ENCODE data around the gene ZP4. TPM values are rescaled to one million over a fixed set of nuclear protein-coding genes. Genes with fewer than 3 reads are reported as not detected.

Gene ZP4
- total RNA-seq, 1 donor from 2014 or later, result not detected

- no peak overlapping the region for H3K27ac ChIP-seq (ENCODE audit: low read depth, low read length)
- H3K9ac ChIP-seq (ENCODE audit: low read depth in 1 of 3, low read length in 3 of 3), result no peak overlapping the region
- no peak overlapping the region for H3K4me3 ChIP-seq (ENCODE audit: low read length in 3 of 3)
- no peaks in the 10 kb centered on the region for H3K9me3 ChIP-seq (ENCODE audit: control insufficient read depth in 3 of 3, low read length in 3 of 3)
- H3K36me3 ChIP-seq (ENCODE audit: control insufficient read depth in 3 of 3, insufficient read depth in 3 of 3, low read length in 3 of 3), result no peaks in the 10 kb centered on the region
- H3K4me1 ChIP-seq (ENCODE audit: control insufficient read depth in 3 of 3, insufficient read depth in 3 of 3, low read length in 3 of 3), result no peaks in the 10 kb centered on the region
- no peaks in the 10 kb centered on the region for H3K27me3 ChIP-seq (ENCODE audit: control insufficient read depth in 3 of 3, insufficient read depth in 3 of 3, low read length in 3 of 3)
Observed at GRCh38 chr1:237903961-237904360, 13.2 kb upstream of the ZP4 start.

- Histone ChIP-seq H3K4me1 (ENCODE audit: control insufficient read depth in 3 of 3, insufficient read depth in 3 of 3, low read length in 3 of 3) (no peaks in the 10 kb centered on the region), H3K36me3 (ENCODE audit: control insufficient read depth in 3 of 3, insufficient read depth in 3 of 3, low read length in 3 of 3) (no peaks in the 10 kb centered on the region), H3K27ac (ENCODE audit: low read depth, low read length) (no peak overlapping the region), H3K9me3 (ENCODE audit: control insufficient read depth in 3 of 3, low read length in 3 of 3) (no peaks in the 10 kb centered on the region), H3K27me3 (ENCODE audit: control insufficient read depth in 3 of 3, insufficient read depth in 3 of 3, low read length in 3 of 3) (no peaks in the 10 kb centered on the region), H3K4me3 (ENCODE audit: low read length in 3 of 3) (no peak overlapping the region), H3K9ac (ENCODE audit: low read depth in 1 of 3, low read length in 3 of 3) (no peak overlapping the region)
Observed at GRCh38 chr1:237902960-237903743, 12.4 kb upstream of the ZP4 start.

GRCh38 chr1:237901299-237901934 lies 10.7 kb upstream of the ZP4 start:
- Histone ChIP-seq H3K9me3 (ENCODE audit: control insufficient read depth in 3 of 3, low read length in 3 of 3) (no peaks in the 10 kb centered on the region), H3K9ac (ENCODE audit: low read depth in 1 of 3, low read length in 3 of 3) (no peak overlapping the region), H3K27ac (ENCODE audit: low read depth, low read length) (no peak overlapping the region), H3K4me1 (ENCODE audit: control insufficient read depth in 3 of 3, insufficient read depth in 3 of 3, low read length in 3 of 3) (no peaks in the 10 kb centered on the region), H3K4me3 (ENCODE audit: low read length in 3 of 3) (no peak overlapping the region), H3K27me3 (ENCODE audit: control insufficient read depth in 3 of 3, insufficient read depth in 3 of 3, low read length in 3 of 3) (no peaks in the 10 kb centered on the region), H3K36me3 (ENCODE audit: control insufficient read depth in 3 of 3, insufficient read depth in 3 of 3, low read length in 3 of 3) (no peaks in the 10 kb centered on the region)

- Histone ChIP-seq H3K9ac (ENCODE audit: low read depth in 1 of 3, low read length in 3 of 3) (no peak overlapping the region), H3K36me3 (ENCODE audit: control insufficient read depth in 3 of 3, insufficient read depth in 3 of 3, low read length in 3 of 3) (no peaks in the 10 kb centered on the region), H3K4me1 (ENCODE audit: control insufficient read depth in 3 of 3, insufficient read depth in 3 of 3, low read length in 3 of 3) (no peaks in the 10 kb centered on the region), H3K27me3 (ENCODE audit: control insufficient read depth in 3 of 3, insufficient read depth in 3 of 3, low read length in 3 of 3) (no peaks in the 10 kb centered on the region), H3K9me3 (ENCODE audit: control insufficient read depth in 3 of 3, low read length in 3 of 3) (no peaks in the 10 kb centered on the region), H3K27ac (ENCODE audit: low read depth, low read length) (no peak overlapping the region), H3K4me3 (ENCODE audit: low read length in 3 of 3) (no peak overlapping the region)
Observed at GRCh38 chr1:237895630-237896029, 4.9 kb upstream of the ZP4 start.

- Histone ChIP-seq H3K27me3 (ENCODE audit: control insufficient read depth in 3 of 3, insufficient read depth in 3 of 3, low read length in 3 of 3) (no peaks in the 10 kb centered on the region), H3K36me3 (ENCODE audit: control insufficient read depth in 3 of 3, insufficient read depth in 3 of 3, low read length in 3 of 3) (no peaks in the 10 kb centered on the region), H3K4me1 (ENCODE audit: control insufficient read depth in 3 of 3, insufficient read depth in 3 of 3, low read length in 3 of 3) (no peaks in the 10 kb centered on the region), H3K9me3 (ENCODE audit: control insufficient read depth in 3 of 3, low read length in 3 of 3) (no peaks in the 10 kb centered on the region), H3K27ac (ENCODE audit: low read depth, low read length) (no peak overlapping the region), H3K4me3 (ENCODE audit: low read length in 3 of 3) (no peak overlapping the region), H3K9ac (ENCODE audit: low read depth in 1 of 3, low read length in 3 of 3) (no peak overlapping the region)
Observed at GRCh38 chr1:237894131-237894530, 3.4 kb upstream of the ZP4 start.

- Histone ChIP-seq H3K9me3 (ENCODE audit: control insufficient read depth in 3 of 3, low read length in 3 of 3) (peaks cover 0 to 3% (median 0%) of the 10 kb centered on the region in 3 donors), H3K27ac (ENCODE audit: low read depth, low read length) (no peak overlapping the region), H3K4me3 (ENCODE audit: low read length in 3 of 3) (no peak overlapping the region), H3K27me3 (ENCODE audit: control insufficient read depth in 3 of 3, insufficient read depth in 3 of 3, low read length in 3 of 3) (no peaks in the 10 kb centered on the region), H3K36me3 (ENCODE audit: control insufficient read depth in 3 of 3, insufficient read depth in 3 of 3, low read length in 3 of 3) (no peaks in the 10 kb centered on the region), H3K4me1 (ENCODE audit: control insufficient read depth in 3 of 3, insufficient read depth in 3 of 3, low read length in 3 of 3) (no peaks in the 10 kb centered on the region), H3K9ac (ENCODE audit: low read depth in 1 of 3, low read length in 3 of 3) (no peak overlapping the region)
Observed at GRCh38 chr1:237891979-237892378, 1.3 kb upstream of the ZP4 start.

- no peaks in the 10 kb centered on the region for H3K4me1 ChIP-seq (ENCODE audit: control insufficient read depth in 3 of 3, insufficient read depth in 3 of 3, low read length in 3 of 3)
- H3K27ac ChIP-seq (ENCODE audit: low read depth, low read length), result no peak overlapping the region
- no peak overlapping the region for H3K4me3 ChIP-seq (ENCODE audit: low read length in 3 of 3)
- H3K9ac ChIP-seq (ENCODE audit: low read depth in 1 of 3, low read length in 3 of 3), result no peak overlapping the region
- no peaks in the 10 kb centered on the region for H3K27me3 ChIP-seq (ENCODE audit: control insufficient read depth in 3 of 3, insufficient read depth in 3 of 3, low read length in 3 of 3)
- no peaks in the 10 kb centered on the region for H3K36me3 ChIP-seq (ENCODE audit: control insufficient read depth in 3 of 3, insufficient read depth in 3 of 3, low read length in 3 of 3)
- H3K9me3 ChIP-seq (ENCODE audit: control insufficient read depth in 3 of 3, low read length in 3 of 3), result peaks cover 0 to 3% (median 0%) of the 10 kb centered on the region in 3 donors
Observed at GRCh38 chr1:237891266-237891665, 544 bp upstream of the ZP4 start.

GRCh38 chr1:237890416-237890815 lies 306 bp downstream of the ZP4 start:
- no peak overlapping the region for H3K4me3 ChIP-seq (ENCODE audit: low read length in 3 of 3)
- H3K27me3 ChIP-seq (ENCODE audit: control insufficient read depth in 3 of 3, insufficient read depth in 3 of 3, low read length in 3 of 3), result no peaks in the 10 kb centered on the region
- no peak overlapping the region for H3K27ac ChIP-seq (ENCODE audit: low read depth, low read length)
- no peak overlapping the region for H3K9ac ChIP-seq (ENCODE audit: low read depth in 1 of 3, low read length in 3 of 3)
- H3K9me3 ChIP-seq (ENCODE audit: control insufficient read depth in 3 of 3, low read length in 3 of 3), result peaks cover 0 to 3% (median 0%) of the 10 kb centered on the region in 3 donors
- H3K4me1 ChIP-seq (ENCODE audit: control insufficient read depth in 3 of 3, insufficient read depth in 3 of 3, low read length in 3 of 3), result no peaks in the 10 kb centered on the region
- H3K36me3 ChIP-seq (ENCODE audit: control insufficient read depth in 3 of 3, insufficient read depth in 3 of 3, low read length in 3 of 3), result no peaks in the 10 kb centered on the region

- Histone ChIP-seq H3K27ac (ENCODE audit: low read depth, low read length) (no peak overlapping the region), H3K9me3 (ENCODE audit: control insufficient read depth in 3 of 3, low read length in 3 of 3) (peaks cover 0 to 3% (median 0%) of the 10 kb centered on the region in 3 donors), H3K36me3 (ENCODE audit: control insufficient read depth in 3 of 3, insufficient read depth in 3 of 3, low read length in 3 of 3) (no peaks in the 10 kb centered on the region), H3K4me1 (ENCODE audit: control insufficient read depth in 3 of 3, insufficient read depth in 3 of 3, low read length in 3 of 3) (no peaks in the 10 kb centered on the region), H3K4me3 (ENCODE audit: low read length in 3 of 3) (no peak overlapping the region), H3K9ac (ENCODE audit: low read depth in 1 of 3, low read length in 3 of 3) (no peak overlapping the region), H3K27me3 (ENCODE audit: control insufficient read depth in 3 of 3, insufficient read depth in 3 of 3, low read length in 3 of 3) (no peaks in the 10 kb centered on the region)
Observed at GRCh38 chr1:237888143-237888542, 2.6 kb downstream of the ZP4 start.

- no peak overlapping the region for H3K27ac ChIP-seq (ENCODE audit: low read depth, low read length)
- no peak overlapping the region for H3K9ac ChIP-seq (ENCODE audit: low read depth in 1 of 3, low read length in 3 of 3)
- peaks cover 0 to 3% (median 0%) of the 10 kb centered on the region in 3 donors for H3K9me3 ChIP-seq (ENCODE audit: control insufficient read depth in 3 of 3, low read length in 3 of 3)
- no peaks in the 10 kb centered on the region for H3K36me3 ChIP-seq (ENCODE audit: control insufficient read depth in 3 of 3, insufficient read depth in 3 of 3, low read length in 3 of 3)
- H3K4me3 ChIP-seq (ENCODE audit: low read length in 3 of 3), result no peak overlapping the region
- no peaks in the 10 kb centered on the region for H3K4me1 ChIP-seq (ENCODE audit: control insufficient read depth in 3 of 3, insufficient read depth in 3 of 3, low read length in 3 of 3)
- H3K27me3 ChIP-seq (ENCODE audit: control insufficient read depth in 3 of 3, insufficient read depth in 3 of 3, low read length in 3 of 3), result no peaks in the 10 kb centered on the region
Observed at GRCh38 chr1:237887542-237887941, 3.2 kb downstream of the ZP4 start.

Data from skeletal muscle tissue (tissue), 4 donors.